KMS-11 (cell line): ENCODE measurements around the gene CREM.

ENCODE experiments used
- H2AFZ ChIP-seq: fragments of 200-600 bp; sonication (generic); 2 replicates; pipeline ENCODE4 v1.6.1; 2016; ENCODE audit warnings: antibody characterized with exemption, mixed run types, low read depth
- H3K27ac ChIP-seq: fragments of 200-600 bp; sonication (generic); 2 replicates; pipeline ENCODE4 v1.6.1; 2016; ENCODE audit warnings: mild to moderate bottlenecking, mixed run types
- H3K27me3 ChIP-seq: fragments of 200-600 bp; sonication (generic); 2 replicates; pipeline ENCODE4 v1.6.1; 2017; ENCODE audit warnings: mild to moderate bottlenecking, low read depth, mixed run types, moderate library complexity; ENCODE audit not compliant: insufficient read depth
- H3K36me3 ChIP-seq: fragments of 200-600 bp; sonication (generic); 2 replicates; pipeline ENCODE4 v1.6.1; 2017; ENCODE audit warnings: mild to moderate bottlenecking, mixed run types; ENCODE audit not compliant: insufficient read depth
- H3K4me1 ChIP-seq: fragments of 200-600 bp; sonication (generic); 2 replicates; pipeline ENCODE4 v1.6.1; 2016; ENCODE audit warnings: mild to moderate bottlenecking, low read depth, mixed run types; ENCODE audit not compliant: poor library complexity, severe bottlenecking
- H3K4me2 ChIP-seq: fragments of 200-600 bp; sonication (generic); 2 replicates; pipeline ENCODE4 v1.7.0; 2016; ENCODE audit warnings: mild to moderate bottlenecking, mixed run types
- H3K4me3 ChIP-seq: fragments of 200-600 bp; sonication (generic); IDR thresholded peaks from 2 replicates; pipeline ENCODE4 v1.6.1; 2017; ENCODE audit warnings: low read depth, low read length, mixed read lengths; ENCODE audit not compliant: insufficient read depth
- H3K79me2 ChIP-seq: fragments of 200-600 bp; sonication (generic); 2 replicates; pipeline ENCODE4 v1.6.1; 2016; ENCODE audit warnings: low read depth, mixed run types; ENCODE audit not compliant: insufficient read depth
- H3K9ac ChIP-seq: fragments of 200-600 bp; sonication (generic); 2 replicates; pipeline ENCODE4 v1.6.1; 2016; ENCODE audit warnings: mild to moderate bottlenecking, mixed run types
- H4K20me1 ChIP-seq: fragments of 200-600 bp; sonication (generic); 2 replicates; pipeline ENCODE4 v1.6.1; 2016; ENCODE audit warnings: mild to moderate bottlenecking, mixed run types; ENCODE audit not compliant: insufficient read depth
- TF ChIP-seq, protein P1 (sequence below): fragments of 200-600 bp; sonication (generic); conservative IDR thresholded peaks from 2 replicates; pipeline ENCODE4 v1.6.1; 2017; ENCODE audit warnings: low read depth, mild to moderate bottlenecking, antibody characterized with exemption, low read length, moderate library complexity, mixed read lengths

The CREM gene

DNA sequence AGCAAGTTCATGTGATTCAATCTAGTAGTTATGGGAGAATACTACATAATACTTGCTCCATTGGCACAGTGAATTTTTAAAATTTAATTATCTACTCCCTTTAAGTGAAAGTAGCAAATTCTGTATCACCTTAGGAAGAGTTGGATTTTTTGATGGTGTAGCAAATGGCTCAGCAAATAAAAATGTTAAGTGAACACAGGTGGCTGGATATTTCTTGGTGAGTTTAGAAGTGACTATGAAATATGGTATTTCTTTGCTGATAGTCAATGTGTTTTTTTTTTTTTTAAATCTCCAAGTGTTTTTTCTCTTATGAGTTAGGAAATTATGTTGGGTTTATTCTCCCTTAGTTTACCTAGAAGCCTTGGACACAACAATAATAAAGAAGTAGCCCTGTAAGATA lies 67.8 kb downstream of the CREM start:
- Histone ChIP-seq H3K4me2 (no peak overlapping the region), H3K4me3 (no peak overlapping the region), H3K27ac (no peak overlapping the region), H4K20me1 (no peaks in the 10 kb centered on the region), H2AFZ (no peak overlapping the region), H3K27me3 (no peaks in the 10 kb centered on the region), H3K9ac (no peak overlapping the region), H3K79me2 (no peaks in the 10 kb centered on the region), H3K4me1 (no peaks in the 10 kb centered on the region), H3K36me3 (no peaks in the 10 kb centered on the region)
- TF ChIP-seq, protein P1, sequence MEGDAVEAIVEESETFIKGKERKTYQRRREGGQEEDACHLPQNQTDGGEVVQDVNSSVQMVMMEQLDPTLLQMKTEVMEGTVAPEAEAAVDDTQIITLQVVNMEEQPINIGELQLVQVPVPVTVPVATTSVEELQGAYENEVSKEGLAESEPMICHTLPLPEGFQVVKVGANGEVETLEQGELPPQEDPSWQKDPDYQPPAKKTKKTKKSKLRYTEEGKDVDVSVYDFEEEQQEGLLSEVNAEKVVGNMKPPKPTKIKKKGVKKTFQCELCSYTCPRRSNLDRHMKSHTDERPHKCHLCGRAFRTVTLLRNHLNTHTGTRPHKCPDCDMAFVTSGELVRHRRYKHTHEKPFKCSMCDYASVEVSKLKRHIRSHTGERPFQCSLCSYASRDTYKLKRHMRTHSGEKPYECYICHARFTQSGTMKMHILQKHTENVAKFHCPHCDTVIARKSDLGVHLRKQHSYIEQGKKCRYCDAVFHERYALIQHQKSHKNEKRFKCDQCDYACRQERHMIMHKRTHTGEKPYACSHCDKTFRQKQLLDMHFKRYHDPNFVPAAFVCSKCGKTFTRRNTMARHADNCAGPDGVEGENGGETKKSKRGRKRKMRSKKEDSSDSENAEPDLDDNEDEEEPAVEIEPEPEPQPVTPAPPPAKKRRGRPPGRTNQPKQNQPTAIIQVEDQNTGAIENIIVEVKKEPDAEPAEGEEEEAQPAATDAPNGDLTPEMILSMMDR, result no peak

DNA sequence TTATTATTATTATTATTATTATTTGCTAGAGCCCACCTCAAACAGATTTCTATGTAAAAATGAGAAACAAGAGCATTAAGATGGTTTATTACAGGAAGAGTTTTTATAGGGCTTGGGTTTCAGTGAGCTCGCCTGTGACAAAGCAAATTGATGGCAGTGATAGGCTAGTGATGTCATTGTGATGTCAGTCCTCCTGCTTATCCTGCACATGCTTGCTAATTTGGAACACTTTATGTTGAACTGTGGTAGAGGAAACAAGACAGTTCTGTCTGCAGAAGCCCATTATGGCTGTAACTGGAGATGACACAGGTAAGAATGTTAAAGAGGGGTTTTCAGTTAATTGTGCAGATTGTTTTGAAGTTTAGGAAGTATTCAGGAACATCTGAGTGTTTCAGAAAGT lies 68.3 kb downstream of the CREM start:
- Histone ChIP-seq H3K36me3 (no peaks in the 10 kb centered on the region), H3K4me3 (no peak overlapping the region), H3K4me2 (no peak overlapping the region), H2AFZ (no peak overlapping the region), H3K9ac (no peak overlapping the region), H4K20me1 (no peaks in the 10 kb centered on the region), H3K27me3 (no peaks in the 10 kb centered on the region), H3K27ac (no peak overlapping the region), H3K4me1 (no peaks in the 10 kb centered on the region), H3K79me2 (no peaks in the 10 kb centered on the region)
- TF ChIP-seq, protein P1, result no peak

DNA sequence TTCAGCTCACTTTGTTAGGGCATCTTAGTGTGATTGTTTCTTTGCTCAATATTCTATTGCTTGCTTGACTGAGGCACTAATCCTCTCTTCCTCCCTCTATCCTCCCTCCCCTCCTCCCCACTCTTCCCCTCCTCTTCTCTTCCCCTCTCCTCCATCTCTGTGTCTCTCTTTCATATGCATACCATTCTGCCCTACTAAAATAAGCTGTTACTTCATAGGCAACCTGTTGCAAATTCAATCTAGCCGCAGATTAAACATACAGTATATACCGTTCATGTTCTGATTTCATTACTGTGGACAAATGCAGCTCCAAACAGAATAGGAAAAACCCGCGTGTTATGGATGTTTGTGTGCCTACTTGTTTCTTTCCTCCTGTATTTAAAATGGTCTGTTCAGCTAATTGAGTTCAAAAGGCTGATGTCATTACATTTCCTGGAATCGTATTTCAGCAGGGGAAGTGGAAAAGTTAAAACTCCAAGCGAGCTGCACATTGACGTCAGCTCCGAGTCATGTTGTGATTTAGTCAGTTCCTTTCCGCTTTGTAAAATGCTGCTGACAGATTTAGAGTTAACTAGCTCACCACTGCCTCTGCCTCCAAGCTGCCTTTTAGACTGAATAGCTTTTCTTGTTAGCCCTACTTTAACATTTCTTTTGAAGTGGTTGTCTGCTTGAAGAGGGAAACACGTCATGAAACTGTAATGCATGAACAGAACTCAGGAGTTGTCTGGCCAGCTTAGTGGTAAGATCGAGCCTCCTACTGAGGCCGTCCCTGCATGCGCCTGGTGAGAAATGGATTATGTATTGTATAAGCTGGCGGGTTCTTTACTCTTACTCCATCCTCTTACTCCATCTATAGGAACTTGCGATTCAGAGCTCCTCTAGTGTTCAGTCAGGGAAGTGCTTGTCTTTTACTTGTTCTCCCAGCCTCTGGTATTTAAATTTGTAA lies 69.0 kb downstream of the CREM start:
- Histone ChIP-seq H3K9ac (no peak overlapping the region), H3K36me3 (no peaks in the 10 kb centered on the region)

DNA sequence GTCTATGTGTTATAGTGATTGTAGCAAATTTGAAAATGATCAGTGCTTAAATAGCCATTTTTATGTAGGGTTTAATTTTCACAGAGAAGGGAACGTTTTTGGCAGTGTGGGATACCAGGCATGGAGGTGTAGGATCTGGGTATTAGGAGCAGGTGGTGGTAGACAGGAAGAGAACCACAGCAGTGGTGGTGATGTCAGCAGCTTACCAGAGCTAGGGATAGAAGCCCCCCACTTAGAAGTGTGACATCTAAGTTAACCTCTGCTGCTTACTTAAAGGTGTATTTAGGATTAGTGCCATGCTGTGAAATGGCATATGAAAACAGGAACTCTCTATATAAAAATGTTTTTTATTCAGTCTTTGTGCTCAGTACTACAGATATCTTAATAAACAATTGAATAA lies 73.8 kb downstream of the CREM start:
- Histone ChIP-seq H3K27me3 (no peaks in the 10 kb centered on the region), H3K4me1 (no peaks in the 10 kb centered on the region), H3K27ac (no peak overlapping the region), H3K4me3 (no peak overlapping the region), H3K79me2 (no peaks in the 10 kb centered on the region), H3K9ac (no peak overlapping the region), H4K20me1 (no peaks in the 10 kb centered on the region), H3K4me2 (no peak overlapping the region), H2AFZ (no peak overlapping the region), H3K36me3 (no peaks in the 10 kb centered on the region)
- TF ChIP-seq, protein P1, result no peak

More for the DNA sequence above, 69.0 kb downstream of the CREM start:
- H3K4me1 ChIP-seq, result no peaks in the 10 kb centered on the region
- no peaks in the 10 kb centered on the region for H3K79me2 ChIP-seq
- no peaks in the 10 kb centered on the region for H4K20me1 ChIP-seq
- H3K4me2 ChIP-seq, result no peak overlapping the region
- no peaks in the 10 kb centered on the region for H3K27me3 ChIP-seq
- H3K4me3 ChIP-seq, result no peak overlapping the region
- TF ChIP-seq, protein P1, result peak; percentile 82
- no peak overlapping the region for H3K27ac ChIP-seq
- no peak overlapping the region for H2AFZ ChIP-seq
